NCI-H1092 (cell line): ENCODE measurements around the gene BDKRB2.

ENCODE experiments used
- DNase-seq: peaks from one replicate; lab custom pipeline; 2025; lab: John Stamatoyannopoulos, UW

The BDKRB2 gene

DNA sequence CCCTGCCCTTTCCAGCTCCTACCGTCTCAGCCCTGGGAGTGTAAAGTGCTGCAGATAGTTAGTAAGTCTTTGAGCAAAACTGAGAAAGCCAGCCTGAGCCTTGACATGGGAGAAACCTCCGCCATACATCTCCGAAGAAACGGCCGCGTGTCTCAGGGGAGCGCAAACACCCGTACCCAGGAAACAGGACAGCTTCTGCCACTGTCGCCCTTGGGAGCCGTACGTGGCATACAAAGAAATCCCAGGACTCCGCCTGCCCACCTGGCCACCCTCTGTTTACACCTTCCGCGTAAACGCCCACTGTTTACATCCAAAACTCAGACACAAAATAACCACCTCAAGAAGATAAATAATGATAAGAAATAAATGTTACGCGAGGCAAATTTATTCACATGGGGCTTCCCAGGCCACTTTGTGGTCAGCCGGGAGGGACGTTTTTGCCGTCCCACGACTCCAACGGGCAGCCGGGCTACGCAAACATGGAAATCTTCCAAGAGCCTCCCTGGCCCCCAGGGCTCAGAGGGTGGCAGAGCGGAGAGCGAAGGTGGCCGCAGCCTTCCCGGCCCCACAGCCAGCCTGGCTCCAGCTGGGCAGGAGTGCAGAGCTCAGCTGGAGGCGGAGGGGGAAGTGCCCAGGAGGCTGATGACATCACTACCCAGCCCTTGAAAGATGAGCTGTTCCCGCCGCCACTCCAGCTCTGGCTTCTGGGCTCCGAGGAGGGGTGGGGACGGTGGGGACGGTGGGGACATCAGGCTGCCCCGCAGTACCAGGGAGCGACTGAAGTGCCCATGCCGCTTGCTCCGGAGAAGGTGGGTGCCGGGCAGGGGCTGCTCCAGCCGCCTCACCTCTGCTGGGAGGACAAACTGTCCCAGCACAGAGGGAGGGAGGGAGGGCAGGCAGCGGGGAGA is at the start of gene BDKRB2:
Gene BDKRB2 (plus strand): TSS at position 689 of the 908 bp plus-strand sequence. CDS start 32,269 bp downstream, outside the sequence.
- peak; percentile 81 for DNase-seq

GRCh38 chr14:96154900-96155299 is 49.7 kb upstream of the BDKRB2 start:
- no peak for DNase-seq

DNA sequence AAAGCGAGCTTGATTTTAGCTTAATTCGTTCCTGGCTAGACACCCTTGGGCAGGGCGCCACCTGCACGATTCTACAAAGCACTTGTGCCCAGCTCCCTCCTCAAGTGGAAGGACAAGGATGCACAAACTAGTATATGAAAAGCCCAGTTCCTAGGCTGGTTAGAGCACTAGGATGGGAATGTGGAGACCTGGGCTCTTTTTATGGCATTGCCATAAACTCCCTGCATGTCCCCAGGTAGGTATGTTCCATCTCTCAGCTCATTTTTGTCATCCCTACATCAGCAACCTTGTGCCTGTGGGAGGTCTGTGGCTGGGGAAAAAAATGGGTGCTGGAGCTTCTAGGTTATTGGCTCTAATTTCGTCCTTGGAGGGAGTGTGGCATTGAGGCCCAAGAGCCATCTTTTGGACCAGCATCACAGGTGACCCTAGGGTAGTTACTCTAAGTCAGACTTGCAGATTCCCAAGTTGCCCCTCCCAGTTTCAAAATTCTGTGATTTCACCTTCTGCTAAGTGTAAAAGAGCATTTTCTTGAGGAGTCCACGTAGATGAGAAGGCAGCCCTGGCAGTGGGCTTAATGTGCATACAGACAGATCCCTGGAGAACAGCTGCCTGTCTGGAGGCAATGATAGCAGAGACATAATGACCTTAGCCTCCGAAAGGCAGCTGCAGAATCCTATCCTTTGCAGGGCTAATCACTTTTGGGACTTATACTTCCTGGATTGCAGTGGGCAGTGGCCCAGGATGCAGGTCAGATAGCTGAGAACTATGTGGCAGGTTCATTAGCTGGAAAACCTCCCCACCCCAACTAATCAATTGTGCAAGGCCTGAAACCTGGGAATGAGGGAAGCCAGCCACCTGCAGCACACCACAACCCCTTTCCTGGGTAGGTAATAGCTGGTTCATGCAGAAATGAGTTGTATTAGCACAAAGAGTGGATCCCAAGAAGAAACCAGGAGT is 47.6 kb upstream of the BDKRB2 start:
- no peak for DNase-seq

DNA sequence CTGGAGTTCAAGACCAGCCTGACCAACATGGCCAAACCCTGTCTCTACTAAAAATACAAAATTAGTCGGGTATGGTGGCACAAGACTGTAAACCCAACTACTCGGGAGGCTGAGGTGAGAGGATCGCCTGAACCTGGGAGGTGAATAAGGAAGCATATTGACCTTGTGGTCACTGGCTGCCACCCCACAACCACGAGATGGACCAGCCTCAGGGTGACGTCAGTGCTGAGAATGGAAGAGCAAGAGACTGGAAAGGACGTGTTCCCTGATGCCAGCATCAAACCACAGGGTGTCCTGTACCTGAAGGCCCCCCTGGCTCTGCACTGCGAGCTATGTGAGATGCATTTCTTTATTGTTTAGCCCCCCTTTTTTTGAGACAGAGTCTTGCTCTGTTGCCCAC is 45.9 kb upstream of the BDKRB2 start:
- no peak for DNase-seq

DNA sequence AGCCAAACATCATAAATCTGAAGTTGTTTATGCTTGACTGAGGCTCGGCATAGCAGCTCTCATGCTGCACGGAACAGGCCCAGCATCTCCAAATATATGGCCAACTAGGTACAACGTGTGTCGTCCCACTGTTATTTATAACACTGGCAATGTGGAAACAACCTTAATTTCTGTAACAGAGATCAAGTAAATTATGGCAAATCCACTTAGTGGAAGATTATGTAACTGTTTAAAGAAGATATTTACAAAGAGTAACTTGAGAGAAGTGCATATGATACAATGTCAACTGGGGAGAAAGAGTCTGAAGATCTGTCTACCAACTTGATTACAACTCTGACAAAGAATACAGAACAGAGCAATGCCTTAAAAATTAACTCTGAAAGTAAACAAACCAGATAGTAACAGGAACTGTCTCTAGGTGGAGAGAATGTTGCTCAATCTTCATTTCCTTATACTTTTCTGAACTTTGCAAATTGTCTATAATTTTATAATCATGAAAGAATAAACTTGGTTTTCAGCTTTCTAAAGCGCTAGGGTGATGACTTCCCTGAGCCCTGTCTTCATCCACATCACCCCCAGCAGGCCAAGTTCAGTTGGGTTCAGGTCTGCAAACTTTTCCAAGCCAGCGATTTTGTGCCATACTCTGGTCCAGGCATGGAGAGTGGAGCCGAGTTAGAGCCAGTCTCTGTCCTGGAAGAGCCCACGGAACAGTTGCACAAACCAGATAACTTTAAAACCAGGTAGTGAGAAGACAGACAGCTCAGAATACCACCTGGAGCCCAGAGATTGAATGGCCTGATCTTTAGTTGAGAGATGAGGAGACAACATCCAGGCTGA is 44.3 kb upstream of the BDKRB2 start:
- DNase-seq: no peak

DNA sequence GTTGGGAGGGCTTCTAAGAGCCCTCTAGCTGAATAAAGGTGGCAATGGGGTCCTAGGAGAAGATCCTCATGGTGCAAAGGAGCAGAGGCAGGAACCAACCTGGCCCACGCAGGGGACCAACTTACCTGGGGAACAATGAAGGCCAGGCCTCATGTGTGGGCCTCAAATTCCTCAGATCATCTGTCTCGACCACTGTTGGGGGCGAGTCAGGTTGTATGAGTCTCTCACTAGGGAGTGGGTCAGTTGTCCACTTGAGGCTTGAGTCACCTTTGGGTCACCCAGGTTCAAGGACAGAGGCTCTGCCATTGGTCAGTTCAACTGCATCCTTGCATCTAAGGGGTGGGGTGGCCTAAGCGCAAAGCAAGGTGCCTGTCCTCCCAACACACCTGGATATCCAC is 43.7 kb upstream of the BDKRB2 start:
- DNase-seq: no peak

- no peak for DNase-seq
Measured at GRCh38 chr14:96161636-96162035, 43.0 kb upstream of the BDKRB2 start.

DNA sequence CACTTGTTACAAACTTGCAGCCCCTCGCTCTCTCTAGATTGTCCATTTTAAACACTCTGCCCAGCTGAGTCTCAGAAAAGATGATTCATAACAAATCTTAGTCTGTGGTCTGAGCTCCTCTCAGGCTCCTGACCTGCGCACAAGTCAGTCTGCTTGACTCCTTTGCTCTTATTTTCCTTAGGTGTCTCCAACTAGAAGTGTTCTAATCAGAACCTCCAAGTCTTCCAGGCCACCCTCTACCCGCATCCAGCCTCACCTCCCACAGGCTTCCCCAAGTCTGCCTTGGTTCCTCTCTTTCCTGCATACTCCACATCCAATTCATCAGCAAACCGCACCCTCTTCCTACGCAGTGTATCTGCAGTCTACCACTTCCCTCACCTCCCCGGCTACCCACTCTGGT is 42.4 kb upstream of the BDKRB2 start:
- DNase-seq: no peak

- no peak for DNase-seq
Measured at GRCh38 chr14:96162741-96163140, 41.9 kb upstream of the BDKRB2 start.

- no peak for DNase-seq
Measured at GRCh38 chr14:96164861-96165490, 39.7 kb upstream of the BDKRB2 start.

- DNase-seq: no peak
Measured at GRCh38 chr14:96165493-96166436, 38.9 kb upstream of the BDKRB2 start.

- DNase-seq: no peak
Measured at GRCh38 chr14:96166461-96167223, 38.0 kb upstream of the BDKRB2 start.

- no peak for DNase-seq
Measured at GRCh38 chr14:96167224-96168148, 37.2 kb upstream of the BDKRB2 start.

DNA sequence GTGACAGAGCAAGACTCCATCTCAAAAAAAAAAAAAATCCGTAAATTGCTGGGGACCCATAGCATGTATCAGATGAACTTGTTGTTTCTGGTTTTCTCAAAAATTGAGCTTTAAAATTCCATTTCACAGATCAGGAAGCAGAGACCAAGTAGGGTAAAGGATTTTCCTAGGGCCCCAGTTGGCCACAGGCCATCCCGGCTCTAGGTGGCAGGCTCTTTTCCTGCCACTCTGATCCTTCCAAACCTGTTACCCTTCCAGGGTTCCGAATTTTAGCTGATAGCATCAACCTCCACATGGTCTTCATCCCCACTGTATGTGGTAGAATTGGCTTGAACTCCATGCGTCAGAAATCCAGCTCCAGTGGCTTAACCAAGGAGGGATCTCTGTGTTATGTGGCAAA is 36.1 kb upstream of the BDKRB2 start:
- no peak for DNase-seq

DNA sequence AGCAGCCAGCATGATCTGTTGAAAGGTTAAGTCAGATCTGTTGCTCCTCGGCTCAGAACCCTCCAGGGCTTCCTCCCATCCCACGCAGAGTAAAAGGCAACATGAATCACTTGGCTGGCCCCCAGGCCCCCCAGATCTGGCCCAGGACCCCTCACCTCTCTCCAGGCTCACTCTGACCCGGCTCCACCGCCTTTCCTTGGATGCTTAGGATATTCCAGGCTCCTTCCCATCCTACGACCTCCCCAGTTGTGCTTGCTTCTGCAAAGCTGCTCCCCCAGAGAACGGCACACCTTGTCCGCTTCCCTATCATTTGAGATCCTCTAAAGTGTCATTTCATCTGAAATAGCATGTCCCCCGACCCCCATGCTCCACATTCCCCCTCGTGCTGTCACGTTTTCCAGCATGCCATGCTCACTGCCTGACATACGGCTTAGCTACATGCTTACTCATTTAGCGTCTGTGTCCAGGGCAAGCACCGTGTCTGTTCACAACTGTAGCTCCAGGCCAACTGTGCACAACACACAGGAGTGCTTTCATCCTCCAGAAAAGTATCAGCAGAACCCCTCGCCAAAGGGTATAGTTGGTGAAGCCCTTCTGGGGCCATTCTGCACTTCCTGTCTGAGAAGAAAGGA is 33.6 kb upstream of the BDKRB2 start:
- no peak for DNase-seq

DNA sequence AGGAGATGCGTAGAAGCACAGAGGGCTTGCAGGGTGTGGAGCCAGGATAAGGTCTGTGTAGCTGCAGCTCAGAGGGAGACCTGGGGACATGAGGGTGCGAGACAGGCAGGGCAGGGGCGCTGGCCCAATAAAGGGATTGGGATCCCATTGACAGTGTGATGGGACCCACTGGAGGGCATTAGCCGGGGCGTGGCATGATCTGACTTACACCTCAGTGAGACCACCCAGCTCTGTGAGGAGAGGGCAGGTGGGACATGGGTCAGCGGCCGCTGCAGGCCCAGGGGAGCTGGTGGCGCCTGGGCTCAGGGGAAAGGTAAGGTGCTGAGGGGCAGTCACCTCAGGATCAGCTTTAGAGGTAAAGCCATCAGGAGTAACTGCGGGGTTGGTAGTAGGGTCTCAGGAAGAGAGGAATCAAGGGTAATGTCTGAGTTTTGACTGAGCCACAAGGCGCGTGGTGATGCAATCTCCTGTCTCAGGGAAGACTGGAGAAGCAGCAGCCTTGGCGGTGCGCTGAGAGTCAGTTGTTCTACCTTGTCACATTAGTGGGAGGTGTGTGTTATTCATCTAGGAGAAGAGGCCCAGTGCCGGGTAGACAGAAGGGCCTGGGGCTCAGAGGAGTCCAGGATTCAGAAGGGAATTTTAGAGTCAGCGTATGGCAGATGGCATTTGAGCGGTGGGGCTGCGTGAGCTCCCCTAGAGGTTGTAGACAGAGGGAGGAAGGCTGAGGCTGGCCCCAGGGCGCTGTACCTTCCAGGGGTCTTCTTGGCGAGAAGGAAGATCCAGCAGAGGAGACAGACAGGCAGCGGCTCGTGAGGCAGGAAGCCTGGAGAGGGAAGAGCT is 30.8 kb upstream of the BDKRB2 start:
- no peak for DNase-seq

DNA sequence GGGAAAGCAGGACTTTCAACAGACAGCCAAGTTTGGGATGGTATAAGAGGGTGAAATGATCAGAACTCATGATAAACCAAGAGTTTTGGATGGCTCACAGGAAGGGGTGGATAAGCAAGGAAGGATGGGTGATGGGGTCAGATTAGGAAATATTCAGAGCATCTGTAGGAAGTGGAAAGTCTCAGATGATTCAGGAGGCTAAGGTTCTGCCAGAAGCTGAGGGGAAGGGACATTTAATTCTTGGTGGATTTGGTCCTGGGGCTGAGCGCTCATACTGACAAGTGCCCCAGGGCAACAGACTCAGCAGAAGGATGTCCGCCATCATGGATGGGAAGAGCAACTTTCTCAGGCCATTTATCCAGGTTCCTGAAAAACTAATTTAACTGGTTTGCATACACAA is 28.4 kb upstream of the BDKRB2 start:
- no peak for DNase-seq
